T-cell (primary cell): ENCODE measurements around the gene MBNL2. TPM values are rescaled to one million over a fixed set of nuclear protein-coding genes. Genes with fewer than 3 reads are reported as not detected.

Source experiments
- total RNA-seq, 35 experiments: library from RNA in 6 of 35; stranded (reverse) in 6 of 35; fragments of 120-200 nt in 1 of 35; gene quantifications; one replicate each; pipeline versions ENCODE4 v1.2.1 to v1.2.4 and lab custom pipeline; 2013 to 2026

Gene MBNL2
- total RNA-seq, 5 donors from 2014 or later (not counting 1 experiment from before 2014, with no cell fraction given): 21.0 to 33.7 (median 28.5) TPM

Other genes starting within 250 kb of the MBNL2 start
- not detected for gene OXGR1, start 227.9 kb upstream of the MBNL2 start, total RNA-seq
- gene RAP2A, start 211.8 kb downstream of the MBNL2 start, total RNA-seq: 10 to 100 TPM; 14.0 to 25.6 (median 20.2) TPM